IPS-20b (cell line): ENCODE results near the gene DIS3L2.

Experiments
- H3K27ac ChIP-seq: one replicate; pipeline ENCODE4 v1.5.1; 2013; ENCODE audit warnings: low read length
- H3K27me3 ChIP-seq: 2 replicates; pipeline ENCODE4 v1.6.1; 2013; ENCODE audit warnings: mild to moderate bottlenecking, low read length, inconsistent platforms; ENCODE audit not compliant: insufficient read depth
- H3K36me3 ChIP-seq: 2 replicates; pipeline ENCODE4 v1.6.1; 2013; ENCODE audit warnings: low read depth, mild to moderate bottlenecking, inconsistent platforms, low read length, moderate library complexity; ENCODE audit not compliant: insufficient read depth
- H3K4me1 ChIP-seq: 2 replicates; pipeline ENCODE4 v1.6.1; 2013; ENCODE audit warnings: mild to moderate bottlenecking, control low read depth, inconsistent platforms, low read length, moderate library complexity; ENCODE audit not compliant: insufficient read depth
- H3K4me3 ChIP-seq: 2 replicates; pipeline ENCODE4 v1.5.1; 2013; ENCODE audit warnings: mild to moderate bottlenecking, low read length, inconsistent platforms
- H3K9ac ChIP-seq: 2 replicates; pipeline ENCODE4 v1.6.1; 2013; ENCODE audit warnings: low read depth, mild to moderate bottlenecking, inconsistent platforms, low read length, moderate library complexity
- H3K9me3 ChIP-seq: 2 replicates; pipeline ENCODE4 v1.6.1; 2013; ENCODE audit warnings: mild to moderate bottlenecking, low read depth, low read length, inconsistent platforms; ENCODE audit not compliant: insufficient read depth

Gene DIS3L2

DNA sequence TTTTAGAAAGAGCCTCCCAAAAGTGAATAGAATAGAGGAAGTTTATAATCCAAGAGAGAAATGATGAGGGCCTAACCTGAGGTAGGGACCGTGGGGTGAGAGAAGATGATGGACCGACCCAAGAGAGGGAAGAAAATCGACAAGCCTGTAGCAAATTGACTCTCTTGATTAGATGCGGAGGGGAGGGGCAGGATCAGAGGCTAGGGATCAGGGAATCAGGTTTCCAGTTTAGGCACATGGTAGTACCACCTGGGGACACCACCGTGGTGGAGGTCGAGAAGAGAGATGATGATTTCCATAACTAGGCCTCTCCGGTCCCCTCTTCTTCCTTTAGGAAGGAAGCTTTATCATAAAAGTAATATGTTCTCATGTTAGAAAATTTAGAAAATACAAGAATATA lies 308.4 kb downstream of the DIS3L2 start:
- Histone ChIP-seq H3K9ac (no peak overlapping the region), H3K4me1 (peaks cover 3% of the 10 kb centered on the region; the same call in 1 of the 2 replicates), H3K27me3 (no peaks in the 10 kb centered on the region), H3K9me3 (no peaks in the 10 kb centered on the region), H3K4me3 (no peak overlapping the region), H3K27ac (no peak overlapping the region), H3K36me3 (no peaks in the 10 kb centered on the region)

DNA sequence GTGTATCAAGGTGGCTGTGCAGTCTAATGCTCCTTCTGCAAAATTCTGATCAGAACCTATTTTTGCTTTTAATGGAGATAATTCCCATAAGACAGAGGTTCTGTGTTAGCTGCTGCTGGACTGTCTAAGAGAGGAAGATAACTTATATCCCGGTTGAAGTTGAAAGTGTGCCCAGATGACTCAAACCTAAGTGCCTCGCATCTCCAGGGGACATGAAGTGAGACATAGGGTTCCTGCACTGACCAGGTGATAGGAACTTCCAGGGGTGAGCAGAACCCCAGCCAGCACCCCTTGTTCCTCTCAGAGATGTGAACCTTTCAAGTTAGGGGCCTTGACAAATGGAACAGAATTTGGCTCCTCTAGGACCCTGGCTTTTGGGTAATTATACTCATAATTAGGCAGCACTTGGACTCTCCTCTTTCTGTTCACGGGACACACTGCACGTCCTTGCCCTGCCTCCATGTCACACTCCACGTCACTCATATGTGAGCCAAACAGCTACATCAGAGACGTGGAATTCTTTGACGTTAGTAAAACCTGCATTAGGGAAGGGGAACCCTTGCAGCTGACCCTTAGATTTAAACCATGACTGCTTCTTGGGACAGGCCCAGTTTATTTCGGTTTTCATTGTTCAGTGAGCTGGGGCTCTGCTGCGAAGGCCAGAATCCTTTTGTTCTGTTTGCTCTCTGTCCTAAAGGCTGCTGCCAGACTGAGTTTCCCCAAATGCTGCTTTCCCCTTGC lies 312.6 kb downstream of the DIS3L2 start:
- Histone ChIP-seq H3K4me1 (peaks cover 19% of the 10 kb centered on the region), H3K27ac (no peak overlapping the region), H3K4me3 (no peak overlapping the region), H3K36me3 (0 out of 2 replicates have a peak, but pooled peaks cover 3% of the 10 kb centered on the region), H3K9ac (no peak overlapping the region), H3K27me3 (no peaks in the 10 kb centered on the region), H3K9me3 (no peaks in the 10 kb centered on the region)

DNA sequence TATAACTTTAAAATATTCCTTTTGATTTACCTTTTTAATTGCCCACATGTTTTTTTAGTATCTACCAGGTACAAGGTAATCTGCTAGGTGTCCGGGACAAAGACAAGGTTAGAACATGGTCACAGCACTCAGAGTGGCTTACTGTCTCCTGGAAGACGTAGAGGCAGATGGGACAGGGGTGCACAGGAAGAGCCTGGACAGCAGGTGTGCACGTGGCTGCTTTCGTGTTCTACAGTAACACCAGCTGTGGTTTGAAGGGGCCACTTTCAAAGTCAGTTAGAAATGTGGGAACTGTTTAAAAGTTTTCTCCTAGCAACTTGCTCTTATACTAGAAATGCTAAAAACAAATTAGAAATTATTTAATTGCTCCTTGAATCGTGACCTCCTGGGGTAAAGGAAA lies 314.2 kb downstream of the DIS3L2 start:
- H3K9ac ChIP-seq = no peak overlapping the region
- no peak overlapping the region for H3K4me3 ChIP-seq
- peaks cover 19% of the 10 kb centered on the region for H3K4me1 ChIP-seq
- H3K36me3 ChIP-seq = 0 out of 2 replicates have a peak, but pooled peaks cover 3% of the 10 kb centered on the region
- no peak overlapping the region for H3K27ac ChIP-seq
- H3K9me3 ChIP-seq = no peaks in the 10 kb centered on the region
- no peaks in the 10 kb centered on the region for H3K27me3 ChIP-seq

GRCh38 chr2:232276084-232276732 lies 314.7 kb downstream of the DIS3L2 start:
- Histone ChIP-seq H3K4me1 (peaks cover 16% of the 10 kb centered on the region), H3K27ac (no peak overlapping the region), H3K27me3 (no peaks in the 10 kb centered on the region), H3K9me3 (no peaks in the 10 kb centered on the region), H3K9ac (no peak overlapping the region), H3K4me3 (peak overlapping the region; percentile 5; the same call in 1 of the 2 replicates), H3K36me3 (0 out of 2 replicates have a peak, but pooled peaks cover 3% of the 10 kb centered on the region)

- Histone ChIP-seq H3K27me3 (no peaks in the 10 kb centered on the region), H3K9ac (no peak overlapping the region), H3K4me3 (peak overlapping the region; percentile 5; the same call in 1 of the 2 replicates), H3K9me3 (no peaks in the 10 kb centered on the region), H3K27ac (no peak overlapping the region), H3K4me1 (peaks cover 16% of the 10 kb centered on the region), H3K36me3 (0 out of 2 replicates have a peak, but pooled peaks cover 3% of the 10 kb centered on the region)
These were observed 315.3 kb downstream of the DIS3L2 start for GRCh38 chr2:232276733-232277313.

GRCh38 chr2:232278534-232278933 lies 317.0 kb downstream of the DIS3L2 start:
- Histone ChIP-seq H3K4me1 (peaks cover 16% of the 10 kb centered on the region), H3K9ac (no peak overlapping the region), H3K36me3 (0 out of 2 replicates have a peak, but pooled peaks cover 3% of the 10 kb centered on the region), H3K9me3 (no peaks in the 10 kb centered on the region), H3K27me3 (no peaks in the 10 kb centered on the region), H3K27ac (no peak overlapping the region), H3K4me3 (no peak overlapping the region)

DNA sequence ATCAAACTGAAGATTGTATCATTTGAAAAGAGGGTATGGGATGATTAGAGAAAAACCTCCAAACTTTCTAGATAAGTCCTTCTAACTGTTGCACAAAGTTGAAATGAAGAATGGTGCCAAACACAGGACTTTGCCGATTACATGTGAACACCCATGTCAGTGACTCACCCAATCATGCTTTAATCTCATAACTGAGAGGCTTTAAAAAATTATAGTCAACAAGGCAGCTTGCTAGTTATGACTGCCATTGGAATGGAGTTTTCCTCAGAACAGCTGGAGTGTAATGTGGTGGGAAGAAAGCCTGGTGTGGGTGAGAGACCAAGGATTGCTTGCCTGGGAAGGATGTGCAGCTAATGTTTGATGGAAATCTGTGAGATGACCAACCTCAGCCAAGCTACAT lies 318.8 kb downstream of the DIS3L2 start:
- H3K4me1 ChIP-seq = peaks cover 16% of the 10 kb centered on the region
- no peak overlapping the region for H3K9ac ChIP-seq
- H3K27me3 ChIP-seq = no peaks in the 10 kb centered on the region
- H3K4me3 ChIP-seq = no peak overlapping the region
- H3K36me3 ChIP-seq = 0 out of 2 replicates have a peak, but pooled peaks cover 3% of the 10 kb centered on the region
- H3K27ac ChIP-seq = no peak overlapping the region
- no peaks in the 10 kb centered on the region for H3K9me3 ChIP-seq

GRCh38 chr2:232281858-232282507 lies 320.5 kb downstream of the DIS3L2 start:
- Histone ChIP-seq H3K9me3 (no peaks in the 10 kb centered on the region), H3K36me3 (0 out of 2 replicates have a peak, but pooled peaks cover 3% of the 10 kb centered on the region), H3K27me3 (no peaks in the 10 kb centered on the region), H3K4me1 (peaks cover 2% of the 10 kb centered on the region; the same call in 1 of the 2 replicates), H3K27ac (no peak overlapping the region), H3K4me3 (no peak overlapping the region), H3K9ac (no peak overlapping the region)

DNA sequence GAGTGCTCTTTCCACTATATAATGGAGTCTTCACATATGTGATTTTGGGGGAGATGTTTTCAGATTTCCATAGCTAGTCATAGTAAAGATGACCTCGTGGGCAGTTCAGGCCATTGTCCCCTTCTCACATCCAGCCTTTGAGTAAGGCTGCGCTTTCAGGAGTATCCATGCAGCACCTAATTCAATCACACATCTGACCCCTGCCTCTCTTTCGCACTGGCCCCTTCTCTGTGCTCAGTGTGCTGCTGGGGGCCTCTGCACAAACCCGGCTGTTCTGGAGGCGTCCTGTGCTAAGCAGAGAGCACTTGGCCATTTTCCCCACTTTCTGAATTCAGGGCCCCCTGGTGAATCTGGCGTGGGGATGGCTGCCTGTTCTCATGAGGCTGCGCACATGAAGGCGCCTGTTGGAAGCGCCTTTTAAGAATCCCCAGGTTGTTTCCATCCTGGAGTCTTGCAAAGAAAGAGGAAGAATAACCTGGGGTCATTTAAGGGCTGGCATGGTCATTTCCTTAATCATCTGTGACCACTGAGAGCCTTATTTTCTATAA lies 321.1 kb downstream of the DIS3L2 start:
- Histone ChIP-seq H3K9me3 (no peaks in the 10 kb centered on the region), H3K4me3 (no peak overlapping the region), H3K27me3 (no peaks in the 10 kb centered on the region), H3K27ac (no peak overlapping the region), H3K4me1 (no peaks in the 10 kb centered on the region), H3K36me3 (0 out of 2 replicates have a peak, but pooled peaks cover 3% of the 10 kb centered on the region), H3K9ac (no peak overlapping the region)

DNA sequence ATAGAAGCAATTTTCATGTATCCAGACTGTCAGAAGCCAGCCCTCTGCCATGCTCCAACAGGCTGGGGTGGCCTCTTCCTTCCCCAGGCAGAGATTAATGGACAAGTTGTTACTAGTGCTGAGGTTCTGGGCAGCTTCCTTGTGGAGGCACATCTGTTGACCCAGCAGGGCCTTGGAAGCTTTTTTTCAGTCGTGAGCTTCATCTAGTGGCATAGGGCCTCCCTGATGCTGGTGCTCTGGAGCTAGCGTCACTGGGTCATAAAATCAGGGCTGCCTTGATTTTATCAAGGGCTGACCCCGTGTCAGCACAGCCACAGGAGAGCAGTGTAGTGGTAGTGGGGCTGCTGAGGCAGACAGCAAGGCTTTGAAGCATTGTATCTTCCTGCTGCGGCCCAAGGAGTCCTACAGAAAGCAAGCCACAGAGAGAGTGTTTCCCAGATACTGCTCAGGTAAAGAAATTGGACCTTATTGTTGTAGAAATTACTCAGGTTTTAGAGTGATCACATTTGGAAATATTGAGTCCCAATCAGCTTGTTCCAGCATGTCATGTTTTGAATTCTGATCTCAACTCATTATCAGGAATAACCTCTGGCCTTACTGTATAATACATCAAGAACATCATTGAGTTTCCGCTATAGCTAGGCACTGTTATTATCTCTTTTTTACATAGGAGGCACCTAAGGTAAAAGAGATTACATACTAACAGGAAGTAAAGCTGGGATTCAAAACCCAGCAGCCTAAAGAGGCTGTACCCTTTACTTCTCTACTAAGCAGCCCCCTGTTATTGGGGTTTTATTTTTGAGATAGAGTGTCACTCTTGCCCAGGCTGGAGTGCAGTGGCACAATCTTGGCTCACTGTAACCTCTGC lies 324.7 kb downstream of the DIS3L2 start:
- no peak overlapping the region for H3K4me3 ChIP-seq
- no peaks in the 10 kb centered on the region for H3K27me3 ChIP-seq
- H3K4me1 ChIP-seq = no peaks in the 10 kb centered on the region

More for the DNA sequence above, 324.7 kb downstream of the DIS3L2 start:
- Histone ChIP-seq H3K9me3 (no peaks in the 10 kb centered on the region), H3K27ac (no peak overlapping the region), H3K9ac (no peak overlapping the region), H3K36me3 (no peaks in the 10 kb centered on the region)
